Prostate gland (tissue), 2 donors: ENCODE data around the gene FFAR2. TPM values are rescaled to one million over a fixed set of nuclear protein-coding genes. Genes with fewer than 3 reads are reported as not detected.

Experiments used
- DNase-seq: peaks from one replicate; pipeline ENCODE4 v3.0.0-alpha.2; 2019; ENCODE audit warnings: low spot score
- H3K27ac ChIP-seq, 2 donors: fragments of 200-600 bp; sonication (generic); 2 replicates each; pipeline ENCODE4 v1.5.1; 2017 to 2019
- H3K27me3 ChIP-seq: fragments of 200-600 bp; sonication (generic); replicated peaks from 2 replicates; pipeline ENCODE4 v1.5.1; 2019; ENCODE audit not compliant: insufficient read depth
- H3K36me3 ChIP-seq, 2 donors: fragments of 200-600 bp; sonication (generic); 1 replicate in 1 of 2; 2 replicates in 1 of 2; pipeline versions ENCODE4 v1.5.1 to v1.8.1; 2017 to 2019
- H3K4me1 ChIP-seq: fragments of 200-600 bp; sonication (generic); replicated peaks from 2 replicates; pipeline ENCODE4 v1.5.1; 2019
- H3K4me3 ChIP-seq, 2 donors: fragments of 200-600 bp; sonication (generic); 2 replicates each; pipeline ENCODE4 v1.5.1; 2017 to 2019
- H3K9me3 ChIP-seq: fragments of 200-600 bp; sonication (generic); 2 replicates; pipeline ENCODE4 v1.5.1; 2017
- CTCF ChIP-seq, 4 experiments: fragments of 200-600 bp in 2 of 4; fragments of 450-650 bp in 2 of 4; sonication (generic) in 2 of 4; IDR thresholded peaks; 1 replicate in 3 of 4; 2 replicates in 1 of 4; pipeline ENCODE4 v1.5.1; 2016 to 2019; ENCODE audit warnings: antibody characterized with exemption in 4 of 4, mild to moderate bottlenecking in 2 of 4, moderate library complexity in 2 of 4
- POLR2A ChIP-seq: fragments of 450-650 bp; IDR thresholded peaks from one replicate; pipeline ENCODE4 v1.6.1; 2016; ENCODE audit warnings: antibody characterized with exemption, mild to moderate bottlenecking
- POLR2AphosphoS5 ChIP-seq: sonication (generic); formaldehyde crosslinking; IDR thresholded peaks from one replicate; pipeline ENCODE4 v1.6.1; 2017; ENCODE audit warnings: antibody characterized with exemption
- WGBS: methylation state at CpG from one replicate; pipeline ENCODE4 v1.1.5; 2018; 5-methylcytosine and 5-hydroxymethylcytosine counted together
- intact Hi-C: fragments of 100-400 bp; cut with DNase I; formaldehyde crosslinking; loops from one replicate; pipeline ENCODE4 v1.14.2; 2022
- total RNA-seq, 2 donors: library from RNA; depleted of rRNA; stranded (reverse); fragments of >200 nt; gene quantifications; one replicate each; pipeline ENCODE4 v1.1.0, GENCODE V29; 2016

The FFAR2 gene
- total RNA-seq, 2 donors from 2014 or later = 0.87 TPM; not detected in 1

DNA sequence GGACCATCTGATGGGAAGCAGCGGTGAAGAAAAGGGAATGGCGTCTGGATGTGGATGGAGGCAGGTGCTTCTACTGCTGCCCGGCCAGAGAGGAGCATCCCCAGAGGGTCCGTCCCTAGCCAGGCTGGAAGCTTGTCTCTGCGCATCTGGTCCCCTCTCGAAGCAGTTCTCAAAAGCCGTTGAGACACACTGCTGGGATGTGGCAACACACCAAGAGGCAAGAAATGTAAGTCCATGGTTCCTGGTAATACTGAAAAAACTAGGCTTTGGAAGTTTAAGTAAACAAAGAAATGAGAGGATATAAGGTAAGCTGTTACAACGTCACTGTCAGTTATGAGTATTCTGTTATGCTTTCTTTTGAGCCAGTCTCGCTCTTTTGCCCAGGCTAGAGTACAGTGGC, 15.1 kb upstream of the FFAR2 start:
- intact Hi-C loops = no loop called here
- Histone ChIP-seq H3K4me3 (no peak overlapping the region), H3K27me3 (no peaks in the 10 kb centered on the region), H3K27ac (no peak overlapping the region), H3K4me1 (peaks cover 5% of the 10 kb centered on the region), H3K36me3 (no peaks in the 10 kb centered on the region), H3K9me3 (no peaks in the 10 kb centered on the region)
- no peak for TF ChIP-seq CTCF (IDR thresholded peaks at IDR 0.05)
- no peak for TF ChIP-seq POLR2A
- no peak for TF ChIP-seq POLR2AphosphoS5
- 88% methylated on average over 9 of the region's 9 CpGs for WGBS
- no peak for DNase-seq

GRCh38 chr19:35433448-35433847, 14.6 kb upstream of the FFAR2 start:
- H3K4me3 ChIP-seq = no peak overlapping the region
- H3K27ac ChIP-seq = no peak overlapping the region
- no peaks in the 10 kb centered on the region for H3K36me3 ChIP-seq
- DNase-seq = no peak
- H3K9me3 ChIP-seq = no peaks in the 10 kb centered on the region
- H3K27me3 ChIP-seq = no peaks in the 10 kb centered on the region
- peaks cover 5% of the 10 kb centered on the region for H3K4me1 ChIP-seq
- intact Hi-C loops = no loop called here
- TF ChIP-seq POLR2AphosphoS5 = no peak
- TF ChIP-seq POLR2A = no peak
- TF ChIP-seq CTCF (IDR thresholded peaks at IDR 0.05) = no peak
- WGBS = 89% methylated on average over 7 of the region's 7 CpGs

DNA sequence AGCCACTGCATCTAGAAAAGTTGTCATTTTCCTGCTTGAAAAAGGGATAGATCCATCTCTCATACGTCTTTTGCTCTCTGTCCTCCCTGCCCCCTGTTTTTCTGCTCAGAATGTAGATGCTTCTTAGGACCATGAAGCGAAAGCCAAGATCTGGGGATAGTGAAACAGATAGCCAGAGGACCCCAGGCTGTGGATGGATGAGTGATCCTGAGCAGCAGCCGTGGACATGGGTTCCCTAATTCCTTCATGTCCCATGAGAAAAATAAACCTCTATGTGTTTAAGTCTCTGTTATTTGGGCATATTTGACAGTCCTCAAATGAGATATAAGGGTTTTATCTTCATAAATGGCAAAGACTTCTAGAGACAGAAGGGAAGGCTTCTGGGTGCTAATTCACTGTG, 12.2 kb upstream of the FFAR2 start:
- no peaks in the 10 kb centered on the region for H3K36me3 ChIP-seq
- H3K27me3 ChIP-seq = no peaks in the 10 kb centered on the region
- TF ChIP-seq POLR2A (no peak), CTCF (IDR thresholded peaks at IDR 0.05) (no peak), POLR2AphosphoS5 (no peak)
- WGBS = 88% methylated on average over 3 of the region's 3 CpGs
- peaks cover 5% of the 10 kb centered on the region for H3K4me1 ChIP-seq
- no peak for DNase-seq
- peak overlapping the region in 1 of 2 donors; percentile 75 for H3K27ac ChIP-seq
- intact Hi-C loops = no loop called here
- H3K9me3 ChIP-seq = no peaks in the 10 kb centered on the region
- no peak overlapping the region for H3K4me3 ChIP-seq

- TF ChIP-seq POLR2AphosphoS5 (peak; percentile 59), POLR2A (no peak)
- H3K27ac ChIP-seq = peak overlapping the region; percentile 60 to 75
- intact Hi-C loops = no loop called here
- no peak for DNase-seq
- H3K36me3 ChIP-seq = no peaks in the 10 kb centered on the region
- no peak overlapping the region for H3K4me3 ChIP-seq
- WGBS = 13% methylated on average over 17 of the region's 17 CpGs
- H3K27me3 ChIP-seq = no peaks in the 10 kb centered on the region
- H3K4me1 ChIP-seq = peaks cover 5% of the 10 kb centered on the region
- H3K9me3 ChIP-seq = no peaks in the 10 kb centered on the region
Observed at GRCh38 chr19:35436477-35437405, 11.3 kb upstream of the FFAR2 start.

- Histone ChIP-seq H3K4me1 (peaks cover 5% of the 10 kb centered on the region), H3K27ac (peak overlapping the region; percentile 60 to 75), H3K36me3 (no peaks in the 10 kb centered on the region), H3K9me3 (no peaks in the 10 kb centered on the region), H3K27me3 (no peaks in the 10 kb centered on the region), H3K4me3 (no peak overlapping the region)
- no peak for DNase-seq
- intact Hi-C loops = no loop called here
- no peak for TF ChIP-seq CTCF (IDR thresholded peaks at IDR 0.05)
- no peak for TF ChIP-seq POLR2AphosphoS5
- no peak for TF ChIP-seq POLR2A
- 91% methylated on average over 15 of the region's 15 CpGs for WGBS
Observed at GRCh38 chr19:35437406-35437951, 10.6 kb upstream of the FFAR2 start.
